ENCODE results near the gene CDKN2B-AS1.

DNA sequence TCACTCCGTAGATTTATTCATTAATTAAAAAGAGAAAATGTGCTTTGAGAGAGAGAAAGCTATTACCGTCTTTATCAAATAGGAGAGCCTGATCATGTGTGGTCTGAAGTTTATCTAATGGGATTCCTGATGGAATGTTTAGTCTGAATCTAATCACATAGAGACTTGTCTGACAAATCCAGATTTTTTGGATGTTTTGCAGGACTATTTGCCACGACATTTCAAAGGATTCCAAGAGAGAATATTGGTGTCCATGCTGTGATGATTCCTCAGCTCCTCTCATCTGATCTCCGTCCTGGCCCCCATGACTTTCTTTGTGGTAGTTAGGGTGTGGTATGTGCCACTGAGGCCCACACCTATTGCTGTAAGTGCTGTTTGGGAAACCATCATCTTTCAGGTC, 34.6 kb downstream of the CDKN2B-AS1 start:
- no peak for TF ChIP-seq POLR2AphosphoS5 (IDR thresholded peaks at IDR 0.05)
- TF ChIP-seq, protein P1, sequence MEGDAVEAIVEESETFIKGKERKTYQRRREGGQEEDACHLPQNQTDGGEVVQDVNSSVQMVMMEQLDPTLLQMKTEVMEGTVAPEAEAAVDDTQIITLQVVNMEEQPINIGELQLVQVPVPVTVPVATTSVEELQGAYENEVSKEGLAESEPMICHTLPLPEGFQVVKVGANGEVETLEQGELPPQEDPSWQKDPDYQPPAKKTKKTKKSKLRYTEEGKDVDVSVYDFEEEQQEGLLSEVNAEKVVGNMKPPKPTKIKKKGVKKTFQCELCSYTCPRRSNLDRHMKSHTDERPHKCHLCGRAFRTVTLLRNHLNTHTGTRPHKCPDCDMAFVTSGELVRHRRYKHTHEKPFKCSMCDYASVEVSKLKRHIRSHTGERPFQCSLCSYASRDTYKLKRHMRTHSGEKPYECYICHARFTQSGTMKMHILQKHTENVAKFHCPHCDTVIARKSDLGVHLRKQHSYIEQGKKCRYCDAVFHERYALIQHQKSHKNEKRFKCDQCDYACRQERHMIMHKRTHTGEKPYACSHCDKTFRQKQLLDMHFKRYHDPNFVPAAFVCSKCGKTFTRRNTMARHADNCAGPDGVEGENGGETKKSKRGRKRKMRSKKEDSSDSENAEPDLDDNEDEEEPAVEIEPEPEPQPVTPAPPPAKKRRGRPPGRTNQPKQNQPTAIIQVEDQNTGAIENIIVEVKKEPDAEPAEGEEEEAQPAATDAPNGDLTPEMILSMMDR (IDR thresholded peaks at IDR 0.05): no peak
- TF ChIP-seq EP300 (IDR thresholded peaks at IDR 0.05): no peak

Data from sigmoid colon (tissue), 4 donors.